ENCODE data around the gene BBS9.

The BBS9 gene

GRCh38 chr7:33127085-33127484 lies 2.3 kb upstream of the BBS9 start:
- no peak for DNase-seq (ENCODE audit: low read depth in 2 of 2)

GRCh38 chr7:33128631-33128989 lies 754 bp upstream of the BBS9 start:
- no peak for DNase-seq (ENCODE audit: low read depth in 2 of 2)

- DNase-seq (ENCODE audit: low read depth in 2 of 2) = no peak
Observed at GRCh38 chr7:33129806-33130153, 416 bp downstream of the BBS9 start.

DNA sequence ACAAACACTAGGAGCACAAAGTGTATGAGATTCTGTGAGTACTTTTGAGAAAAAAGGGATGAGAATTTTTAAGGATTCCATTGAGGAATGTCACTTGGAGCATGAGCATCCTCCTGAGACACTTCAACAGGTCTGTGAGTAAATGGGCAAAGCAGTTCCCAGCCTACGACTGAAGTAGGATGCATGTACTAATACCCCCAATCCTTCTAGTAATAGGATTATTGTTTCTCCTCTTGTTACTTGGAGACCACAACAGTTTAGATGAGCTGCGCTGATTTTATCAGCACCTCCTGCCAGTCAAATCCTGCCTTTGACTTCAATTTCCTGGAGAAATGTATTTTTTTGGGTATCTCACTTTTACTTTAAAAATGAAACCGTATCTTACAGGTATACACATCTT lies 820 bp downstream of the BBS9 start:
- DNase-seq (ENCODE audit: low read depth in 2 of 2) = no peak

- DNase-seq (ENCODE audit: low read depth in 2 of 2) = no peak
Observed at GRCh38 chr7:33137103-33137502, 7.7 kb downstream of the BBS9 start.

DNA sequence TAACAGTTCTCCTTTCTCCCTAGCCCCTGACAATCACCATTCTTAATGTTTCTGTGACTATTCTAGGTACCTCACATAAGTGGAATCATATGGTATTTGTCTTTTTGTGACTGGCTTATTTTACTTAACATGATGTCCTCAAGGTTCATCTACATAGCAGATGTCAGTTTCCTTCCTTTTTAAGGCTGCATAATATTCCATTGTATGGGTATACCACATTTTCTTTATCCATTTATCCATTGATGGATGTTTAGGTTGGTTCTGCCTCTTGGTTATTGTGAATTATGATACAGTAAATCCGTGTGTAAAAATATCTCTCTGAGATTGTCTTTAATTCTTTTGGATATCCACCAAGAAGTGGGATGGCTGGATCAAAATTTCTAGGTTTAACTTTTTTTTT lies 13.2 kb downstream of the BBS9 start:
- no peak for DNase-seq (ENCODE audit: low read depth in 2 of 2)

- no peak for DNase-seq (ENCODE audit: low read depth in 2 of 2)
Observed at GRCh38 chr7:33143996-33144718, 14.8 kb downstream of the BBS9 start.

- DNase-seq (ENCODE audit: low read depth in 2 of 2) = no peak
Observed at GRCh38 chr7:33145156-33145555, 15.8 kb downstream of the BBS9 start.

- DNase-seq (ENCODE audit: low read depth in 2 of 2) = no peak
Observed at GRCh38 chr7:33152087-33152486, 22.7 kb downstream of the BBS9 start.

- no peak for DNase-seq (ENCODE audit: low read depth in 2 of 2)
Observed at GRCh38 chr7:33155811-33156210, 26.4 kb downstream of the BBS9 start.

- no peak for DNase-seq (ENCODE audit: low read depth in 2 of 2)
Observed at GRCh38 chr7:33156441-33156840, 27.1 kb downstream of the BBS9 start.

- no peak for DNase-seq (ENCODE audit: low read depth in 2 of 2)
Observed at GRCh38 chr7:33157311-33157710, 27.9 kb downstream of the BBS9 start.

DNA sequence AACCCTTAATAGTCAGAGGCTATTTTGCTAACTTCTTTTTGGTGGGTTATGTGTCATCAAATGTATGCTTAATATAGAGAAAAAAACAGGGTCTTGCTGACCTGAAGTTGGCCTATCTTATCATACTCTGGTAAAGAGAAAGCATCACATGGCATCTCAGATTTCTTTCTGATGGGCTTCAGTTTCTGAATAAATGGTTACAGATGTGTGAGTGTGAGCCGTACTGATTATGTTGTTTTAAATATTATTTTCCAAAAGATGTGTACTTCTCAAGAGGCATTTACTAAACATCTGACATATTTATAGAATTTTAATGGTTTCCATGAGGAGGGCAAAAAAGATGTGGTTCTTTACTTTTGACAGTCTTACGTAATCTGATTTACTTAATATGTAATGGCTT lies 28.4 kb downstream of the BBS9 start:
- DNase-seq (ENCODE audit: low read depth in 2 of 2) = no peak

GRCh38 chr7:33177876-33178275 lies 48.5 kb downstream of the BBS9 start:
- DNase-seq (ENCODE audit: low read depth in 2 of 2) = no peak

GRCh38 chr7:33179519-33179918 lies 50.2 kb downstream of the BBS9 start:
- DNase-seq (ENCODE audit: low read depth in 2 of 2) = no peak

GRCh38 chr7:33183504-33183903 lies 54.1 kb downstream of the BBS9 start:
- no peak for DNase-seq (ENCODE audit: low read depth in 2 of 2)

GRCh38 chr7:33184828-33185227 lies 55.5 kb downstream of the BBS9 start:
- DNase-seq (ENCODE audit: low read depth in 2 of 2) = no peak

DNA sequence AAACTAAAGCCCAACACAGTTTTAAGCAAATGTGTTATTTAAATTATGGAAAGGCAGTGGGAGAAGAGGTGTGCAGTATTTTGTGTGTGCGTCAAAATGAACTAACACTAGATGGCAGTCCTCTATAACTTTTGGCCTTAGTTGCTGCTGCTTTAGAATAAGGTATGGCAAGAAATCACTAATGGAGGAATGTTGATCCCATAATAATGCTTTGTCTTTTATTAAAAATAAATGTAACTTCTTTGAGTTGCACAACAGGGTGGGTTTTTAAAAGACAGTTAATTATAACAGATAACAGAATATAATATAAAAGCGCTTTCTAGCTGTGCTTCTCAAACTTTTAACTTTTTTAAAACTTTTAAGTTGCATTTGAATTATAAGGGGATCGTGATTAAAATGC lies 56.4 kb downstream of the BBS9 start:
- DNase-seq (ENCODE audit: low read depth in 2 of 2) = no peak

GRCh38 chr7:33186192-33186591 lies 56.8 kb downstream of the BBS9 start:
- no peak for DNase-seq (ENCODE audit: low read depth in 2 of 2)

DNA sequence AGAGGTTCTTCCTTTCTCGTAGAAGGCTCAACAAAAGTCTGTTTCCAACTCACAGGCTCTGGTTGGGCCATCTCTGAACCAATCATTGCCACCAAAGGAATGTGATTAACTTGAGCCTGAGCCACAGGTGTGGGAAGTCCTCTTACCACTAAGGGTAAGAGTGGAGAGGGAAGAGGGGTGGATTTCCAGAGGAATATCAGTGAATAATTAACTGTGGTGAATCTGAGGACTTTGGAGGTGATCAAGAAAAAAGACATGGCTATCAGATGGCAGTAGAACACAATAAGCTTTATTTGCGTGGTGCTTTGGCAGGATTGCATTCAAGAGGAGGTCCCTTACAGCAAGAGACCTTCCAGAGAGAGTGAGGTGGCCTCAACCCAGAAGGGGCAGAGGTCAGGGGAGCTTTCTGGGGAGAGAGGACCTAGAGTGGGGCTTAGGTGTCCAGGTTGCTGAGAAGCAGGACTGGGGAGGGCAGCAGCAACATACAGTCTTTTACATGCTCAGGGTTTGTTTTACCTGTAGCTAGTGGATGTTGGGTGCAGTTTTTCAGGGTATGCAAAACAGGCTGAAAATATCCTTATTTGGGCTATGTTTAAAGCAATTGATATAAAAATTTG lies 61.4 kb downstream of the BBS9 start:
- DNase-seq (ENCODE audit: low read depth in 2 of 2) = no peak

DNA sequence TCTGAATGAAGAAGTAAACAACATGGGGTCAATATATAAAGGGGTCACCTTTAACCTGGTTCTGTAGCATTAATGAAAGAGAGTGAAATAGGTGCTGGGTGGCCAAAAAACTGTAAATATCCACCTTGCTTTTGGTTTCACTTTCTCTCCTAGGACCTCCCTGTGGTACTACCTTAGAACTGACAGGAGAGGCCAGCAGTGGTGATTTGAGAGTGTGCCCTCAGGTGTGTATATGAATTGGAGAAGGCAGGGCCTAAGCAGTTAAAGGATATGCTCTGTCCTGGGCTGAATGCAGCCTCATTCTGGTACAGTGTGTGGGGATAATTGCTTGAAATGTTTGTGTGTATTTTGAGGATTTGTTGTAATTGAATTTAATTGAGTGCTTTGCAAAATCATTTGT lies 62.0 kb downstream of the BBS9 start:
- DNase-seq (ENCODE audit: low read depth in 2 of 2) = no peak

- no peak for DNase-seq (ENCODE audit: low read depth in 2 of 2)
Observed at GRCh38 chr7:33192695-33193291, 63.4 kb downstream of the BBS9 start.

DNA sequence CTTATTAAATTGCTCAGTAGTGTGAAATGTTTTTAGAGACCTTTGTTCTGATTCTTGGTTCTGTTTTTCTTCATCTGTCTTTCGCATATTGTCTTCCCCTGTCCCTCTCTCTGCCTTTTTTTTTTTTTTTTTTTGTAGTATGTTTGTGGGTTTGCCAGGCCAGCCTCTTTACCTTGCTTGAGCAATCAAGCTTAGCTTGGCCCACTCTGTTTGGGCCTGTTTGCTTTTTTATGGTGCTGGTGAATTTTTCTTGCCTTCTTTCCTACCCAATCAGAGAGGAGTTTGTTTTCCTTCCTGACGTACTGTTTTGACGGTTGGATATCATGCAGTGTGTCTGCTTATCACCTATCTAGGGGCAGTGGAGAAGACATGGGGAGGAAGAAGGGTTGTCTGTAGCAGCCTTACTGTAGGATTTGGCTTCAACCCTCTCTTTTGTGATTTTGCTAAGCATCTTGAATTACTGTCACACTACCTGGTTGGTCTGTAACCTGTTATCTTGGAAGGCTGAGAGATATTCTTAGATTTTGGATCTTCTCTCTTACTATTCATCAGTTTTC lies 64.0 kb downstream of the BBS9 start:
- no peak for DNase-seq (ENCODE audit: low read depth in 2 of 2)

Measured in stimulated activated CD4-positive, alpha-beta T cell treated with anti-CD3 and anti-CD28 coated beads, Interleukin-1b, Interleukin-23, amount 100 ng/mL, for 1 hour (primary cell).